IPS-18a (cell line): ENCODE measurements around the gene WNT9A.

Experiments
- H3K27ac ChIP-seq: one replicate; pipeline ENCODE4 v1.5.1; 2013; ENCODE audit warnings: low read length
- H3K27me3 ChIP-seq: one replicate; pipeline ENCODE4 v1.6.1; 2013; ENCODE audit warnings: mild to moderate bottlenecking, low read length; ENCODE audit not compliant: control insufficient read depth, insufficient read depth
- H3K36me3 ChIP-seq: one replicate; pipeline ENCODE4 v1.6.1; 2013; ENCODE audit warnings: low read depth, low read length; ENCODE audit not compliant: control insufficient read depth
- H3K4me1 ChIP-seq: one replicate; pipeline ENCODE4 v1.6.1; 2013; ENCODE audit warnings: low read depth, low read length; ENCODE audit not compliant: control insufficient read depth
- H3K4me3 ChIP-seq: one replicate; pipeline ENCODE4 v1.5.1; 2013; ENCODE audit warnings: low read length
- H3K9ac ChIP-seq: one replicate; pipeline ENCODE4 v1.6.1; 2013; ENCODE audit warnings: mild to moderate bottlenecking, low read length, moderate library complexity
- H3K9me3 ChIP-seq: one replicate; pipeline ENCODE4 v1.6.1; 2013; ENCODE audit warnings: low read depth, low read length; ENCODE audit not compliant: control insufficient read depth

WNT9A gene

DNA sequence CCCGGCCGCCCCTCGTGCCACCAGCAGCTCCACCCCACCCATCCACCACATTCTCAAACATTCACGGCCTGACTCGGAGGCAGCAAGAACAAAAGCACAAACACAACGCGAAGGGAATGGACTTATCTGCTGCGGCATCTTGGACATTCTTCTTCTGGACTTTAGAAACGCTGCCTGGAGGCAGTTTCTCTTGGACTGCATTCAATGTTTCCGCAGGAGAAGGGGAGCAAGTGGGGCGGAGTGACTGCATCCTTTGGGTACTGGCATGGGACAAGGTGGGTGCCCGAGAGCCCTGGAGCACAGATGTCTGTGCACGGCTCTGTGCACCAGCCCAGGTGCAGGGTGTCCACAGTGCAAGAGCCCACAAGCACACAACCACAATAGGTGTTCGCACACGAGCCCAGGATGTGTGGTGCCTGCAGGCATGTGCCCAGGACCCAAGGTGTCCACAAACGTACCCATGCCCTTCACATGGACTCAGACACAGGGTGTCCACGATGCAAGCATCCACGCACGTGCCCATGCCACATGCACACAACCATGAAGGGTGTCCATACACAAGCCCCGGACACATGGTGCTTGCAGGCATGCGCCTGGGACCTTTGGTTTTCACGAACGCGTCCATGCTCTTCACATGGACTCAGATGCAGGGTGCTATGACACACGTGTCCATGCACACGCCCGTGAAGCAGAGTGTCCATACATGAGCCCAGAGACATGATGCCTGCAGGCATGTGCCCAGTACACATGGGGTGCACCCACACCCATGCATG lies 53.6 kb downstream of the WNT9A start:
- no peak overlapping the region for H3K27ac ChIP-seq
- H3K4me3 ChIP-seq: no peak overlapping the region
- H3K4me1 ChIP-seq: no peaks in the 10 kb centered on the region
- H3K9me3 ChIP-seq: no peaks in the 10 kb centered on the region
- H3K27me3 ChIP-seq: no peaks in the 10 kb centered on the region
- H3K36me3 ChIP-seq: no peaks in the 10 kb centered on the region
- H3K9ac ChIP-seq: no peak overlapping the region

DNA sequence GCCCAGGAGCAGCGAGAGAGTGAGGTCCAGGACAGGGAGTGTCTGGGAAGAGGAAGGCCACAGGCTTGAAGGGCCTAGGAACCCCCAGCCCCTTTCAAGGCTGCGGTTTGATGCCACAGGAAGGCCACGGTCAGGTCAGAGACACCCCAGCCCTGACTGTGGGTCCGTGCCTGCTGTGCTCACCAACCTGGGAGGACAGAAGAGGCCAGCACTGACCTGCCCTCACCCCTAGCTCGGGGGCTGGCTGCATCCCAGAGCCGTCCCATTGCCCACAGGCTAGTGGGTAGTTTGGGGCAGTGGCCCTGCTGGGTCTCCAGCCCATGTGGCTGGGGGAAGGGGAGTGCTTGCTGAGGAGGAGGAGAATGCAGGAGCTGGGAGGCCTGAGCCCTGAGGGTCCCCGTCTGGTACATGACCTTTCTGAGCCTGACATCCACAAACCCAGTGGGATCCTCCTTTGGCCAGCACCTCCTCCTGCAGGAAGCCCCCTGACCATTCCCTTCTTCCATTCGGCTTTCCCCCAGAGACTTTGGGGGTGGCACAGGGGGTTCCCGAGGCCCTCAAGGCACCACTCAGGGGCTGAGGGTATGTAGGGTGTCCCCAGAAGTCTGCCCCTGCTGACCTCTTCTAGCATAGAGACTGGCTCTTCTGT lies 54.3 kb downstream of the WNT9A start:
- H3K27ac ChIP-seq: no peak overlapping the region
- no peaks in the 10 kb centered on the region for H3K36me3 ChIP-seq
- no peak overlapping the region for H3K9ac ChIP-seq
- no peak overlapping the region for H3K4me3 ChIP-seq
- no peaks in the 10 kb centered on the region for H3K4me1 ChIP-seq
- H3K9me3 ChIP-seq: no peaks in the 10 kb centered on the region
- H3K27me3 ChIP-seq: no peaks in the 10 kb centered on the region

DNA sequence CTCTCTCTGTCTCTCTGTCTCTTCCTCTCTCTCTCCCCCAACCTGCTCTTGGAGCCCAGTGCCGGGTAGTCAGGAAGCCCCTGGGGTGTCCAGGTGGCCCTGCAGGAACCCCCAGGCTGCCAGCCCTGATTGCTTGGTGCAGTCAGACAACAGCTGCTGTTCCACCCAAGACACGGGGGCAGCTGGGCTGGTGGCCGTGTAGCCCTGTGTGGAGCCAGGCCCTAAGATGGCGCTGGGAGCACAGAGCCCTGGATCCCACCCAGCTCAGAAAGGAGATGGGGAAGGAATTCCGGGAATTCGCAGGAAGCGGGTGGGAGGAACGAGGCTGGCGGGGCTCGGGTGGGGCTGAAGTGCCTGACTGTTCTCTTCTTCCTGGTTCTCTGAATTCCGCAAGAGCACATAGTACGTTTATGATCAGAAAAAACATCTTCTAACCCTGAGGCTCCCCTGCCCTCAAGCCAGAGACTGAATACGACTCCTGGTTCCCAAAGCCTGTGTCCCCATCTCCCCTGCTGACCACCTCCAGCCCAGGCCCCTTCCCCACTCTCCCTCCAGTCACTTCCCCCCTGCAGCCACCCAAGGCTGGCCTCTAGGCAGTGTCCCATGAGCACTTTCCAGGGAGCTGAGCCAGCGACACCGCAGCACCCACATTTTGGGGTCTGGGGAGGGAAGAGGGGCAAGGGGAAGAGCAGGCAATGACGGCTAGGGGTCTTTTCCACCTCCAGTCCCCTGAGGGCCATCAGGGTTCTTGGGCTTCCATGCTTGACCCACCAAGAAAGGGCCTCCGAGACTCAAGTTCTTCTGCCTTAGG lies 55.0 kb downstream of the WNT9A start:
- Histone ChIP-seq H3K27me3 (no peaks in the 10 kb centered on the region), H3K4me1 (no peaks in the 10 kb centered on the region), H3K36me3 (no peaks in the 10 kb centered on the region), H3K9me3 (no peaks in the 10 kb centered on the region), H3K9ac (no peak overlapping the region), H3K27ac (no peak overlapping the region), H3K4me3 (no peak overlapping the region)

DNA sequence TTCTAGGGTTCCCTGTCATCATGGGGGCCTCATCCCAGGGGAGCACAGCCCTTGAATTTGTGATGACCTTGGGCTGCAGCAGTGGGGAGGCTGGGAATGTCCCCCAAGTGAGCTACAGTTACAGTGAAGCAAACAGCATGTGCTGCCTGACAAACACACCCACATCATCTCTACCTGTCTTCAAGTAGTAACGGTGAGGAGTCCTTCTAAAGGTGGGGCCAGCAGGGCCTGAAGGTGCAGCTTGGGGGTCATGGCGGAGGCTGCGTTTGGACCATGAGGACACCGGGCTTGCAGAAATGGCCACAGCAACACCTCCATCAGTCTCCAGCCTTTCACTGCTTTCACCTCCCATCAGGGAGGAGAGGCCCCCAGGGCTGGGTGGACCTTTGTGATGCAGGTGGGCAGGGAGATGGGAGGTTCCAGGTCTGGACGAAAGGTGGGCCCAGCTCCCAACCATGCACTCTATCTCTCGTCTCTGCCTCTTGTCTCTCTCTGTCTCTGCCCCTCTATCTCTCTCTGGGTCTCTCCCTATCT lies 55.7 kb downstream of the WNT9A start:
- Histone ChIP-seq H3K9ac (no peak overlapping the region), H3K4me1 (no peaks in the 10 kb centered on the region), H3K4me3 (no peak overlapping the region), H3K27me3 (no peaks in the 10 kb centered on the region), H3K9me3 (no peaks in the 10 kb centered on the region), H3K27ac (no peak overlapping the region), H3K36me3 (no peaks in the 10 kb centered on the region)

DNA sequence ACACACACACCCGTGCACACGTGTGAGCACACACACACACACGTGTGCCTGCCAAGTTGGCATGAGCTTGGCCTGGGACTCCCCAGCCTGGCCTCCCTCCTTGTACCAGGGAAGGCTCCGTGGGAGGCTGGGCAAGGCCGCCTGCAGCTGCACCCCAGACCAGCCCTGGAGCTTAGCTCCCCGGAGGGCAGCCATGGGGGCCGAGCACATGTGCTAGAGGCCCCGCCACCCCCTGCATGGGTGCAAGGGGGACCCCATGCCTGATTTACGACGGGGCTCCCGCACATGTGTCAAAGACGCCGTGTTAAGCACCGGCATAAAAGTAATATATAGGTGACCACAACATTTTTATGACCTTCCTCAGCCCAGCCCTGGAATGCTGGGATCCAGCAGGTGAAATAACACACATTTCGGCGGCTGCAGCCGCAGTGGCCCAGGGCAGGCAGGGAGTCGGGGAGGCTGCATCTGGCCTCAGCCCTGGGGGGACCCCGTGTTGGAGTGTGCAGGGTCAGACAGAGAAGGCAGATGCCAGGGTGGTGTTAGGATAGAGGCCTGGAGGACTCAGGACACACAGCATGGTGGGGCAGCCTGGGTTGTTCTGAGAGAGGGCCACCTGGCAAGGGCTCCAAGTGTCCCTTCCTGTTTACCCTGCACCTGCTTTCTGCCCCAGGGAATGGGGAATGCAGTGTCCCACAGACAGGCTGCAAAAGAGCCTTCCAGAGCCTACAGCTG lies 56.3 kb downstream of the WNT9A start:
- no peak overlapping the region for H3K4me3 ChIP-seq
- H3K27me3 ChIP-seq: no peaks in the 10 kb centered on the region
- no peak overlapping the region for H3K27ac ChIP-seq
- no peaks in the 10 kb centered on the region for H3K36me3 ChIP-seq
- no peaks in the 10 kb centered on the region for H3K9me3 ChIP-seq
- H3K4me1 ChIP-seq: no peaks in the 10 kb centered on the region
- H3K9ac ChIP-seq: no peak overlapping the region

DNA sequence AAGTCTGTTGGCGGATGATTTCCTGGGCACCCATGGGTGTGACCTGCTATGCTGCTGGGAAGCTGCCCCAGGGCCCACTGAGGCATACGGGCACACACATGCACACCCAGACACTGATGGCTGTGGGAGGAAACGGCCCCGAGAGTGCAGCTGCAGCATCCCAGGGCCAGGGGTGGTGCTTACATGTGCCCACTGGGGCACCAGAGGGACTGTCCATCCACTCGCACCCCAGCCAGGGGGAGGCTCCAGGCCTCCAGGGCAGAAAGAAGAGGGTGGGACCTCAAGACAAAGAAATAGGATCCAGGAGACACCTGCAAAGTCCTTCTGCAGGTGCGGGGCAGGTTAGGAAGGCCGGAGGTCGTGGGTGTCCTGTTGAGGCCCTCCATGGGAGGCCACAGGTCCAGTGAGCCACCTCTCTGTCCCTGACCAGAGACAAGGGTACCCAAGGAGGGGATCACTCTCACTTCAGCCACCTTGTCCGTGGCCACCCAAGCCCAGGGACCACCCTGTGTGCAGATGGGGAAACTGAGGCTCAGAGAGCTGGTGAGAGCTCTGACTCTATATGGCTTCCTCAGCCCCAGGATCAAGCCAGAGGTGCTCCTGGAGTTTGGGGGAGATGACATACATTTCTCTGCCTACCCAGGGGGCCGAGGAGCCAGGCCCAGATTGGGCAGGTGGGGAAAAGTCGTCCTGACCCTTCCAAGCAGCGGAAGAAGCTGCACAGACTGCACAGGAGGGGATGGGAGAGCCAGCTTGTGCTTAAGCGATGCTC lies 57.1 kb downstream of the WNT9A start:
- Histone ChIP-seq H3K9me3 (no peaks in the 10 kb centered on the region), H3K9ac (no peak overlapping the region), H3K27me3 (no peaks in the 10 kb centered on the region), H3K36me3 (no peaks in the 10 kb centered on the region), H3K4me1 (no peaks in the 10 kb centered on the region), H3K27ac (no peak overlapping the region), H3K4me3 (no peak overlapping the region)

DNA sequence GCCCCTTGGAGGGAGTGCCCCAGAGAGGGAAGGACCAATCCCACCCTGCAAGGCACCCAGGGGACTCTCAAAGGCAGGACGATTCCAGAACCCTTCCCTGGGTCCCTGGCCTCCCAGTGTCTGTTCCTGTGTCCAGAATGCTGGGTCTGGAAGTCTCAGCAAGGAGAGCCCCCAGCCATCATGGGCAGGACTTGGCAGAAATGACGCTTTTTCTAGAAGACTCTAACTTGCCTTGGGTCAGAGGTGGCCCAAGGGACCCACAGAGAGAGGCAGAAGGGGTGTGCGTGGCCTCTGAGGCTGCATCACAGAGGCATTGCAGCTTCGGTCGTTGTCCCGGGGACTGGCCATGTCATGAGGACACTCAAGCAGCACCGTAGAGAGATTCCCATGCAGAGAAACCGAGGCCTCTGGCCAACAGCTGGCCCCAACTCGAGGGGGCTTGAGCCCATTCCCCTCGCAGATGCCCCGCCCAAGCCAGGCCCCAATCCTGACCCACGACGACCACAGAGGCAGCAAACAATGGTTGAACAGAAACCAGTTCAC lies 57.8 kb downstream of the WNT9A start:
- no peak overlapping the region for H3K4me3 ChIP-seq
- no peak overlapping the region for H3K27ac ChIP-seq
- no peaks in the 10 kb centered on the region for H3K4me1 ChIP-seq
- no peaks in the 10 kb centered on the region for H3K36me3 ChIP-seq
- H3K27me3 ChIP-seq: no peaks in the 10 kb centered on the region
- no peaks in the 10 kb centered on the region for H3K9me3 ChIP-seq
- H3K9ac ChIP-seq: no peak overlapping the region

DNA sequence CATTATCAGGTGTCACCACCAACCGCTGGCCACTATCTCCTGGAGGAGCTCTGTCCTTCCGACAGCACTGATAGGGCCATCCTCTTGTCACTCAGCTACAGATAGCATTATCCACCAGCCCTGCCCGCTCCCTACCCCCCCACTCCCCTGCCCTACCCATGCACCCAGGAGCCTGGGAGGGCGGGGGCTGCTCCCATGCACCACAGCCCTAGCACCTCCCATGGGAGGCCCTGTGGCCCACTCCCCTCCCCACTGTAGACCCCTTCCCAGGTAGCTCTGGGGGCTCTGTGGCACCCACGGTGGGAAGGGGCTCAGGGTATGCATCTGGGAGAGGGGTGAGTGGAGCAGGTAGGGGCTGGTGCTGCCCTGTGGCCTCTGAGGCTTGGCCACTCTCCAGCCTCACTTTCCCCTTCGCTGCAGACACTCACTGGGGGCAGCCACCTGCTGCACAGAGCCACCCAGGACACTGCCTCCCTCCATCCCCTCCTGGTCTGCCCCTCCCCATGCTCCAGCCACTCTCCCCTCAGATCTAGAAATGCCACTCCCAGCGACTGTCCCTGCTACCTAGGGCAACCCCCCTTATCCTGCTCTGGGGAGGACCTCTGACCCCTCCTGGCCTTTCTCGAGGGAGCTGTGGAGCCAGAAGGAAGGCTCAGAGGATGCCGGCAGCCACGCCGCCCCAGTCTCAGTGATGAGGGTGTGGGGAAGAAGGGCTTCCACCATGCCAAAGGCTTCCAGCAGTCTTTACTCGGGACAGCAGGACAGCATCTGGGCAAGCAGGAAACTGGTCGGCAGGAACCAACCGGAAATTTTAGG lies 58.5 kb downstream of the WNT9A start:
- Histone ChIP-seq H3K27ac (no peak overlapping the region), H3K4me1 (no peaks in the 10 kb centered on the region), H3K9ac (no peak overlapping the region)

DNA sequence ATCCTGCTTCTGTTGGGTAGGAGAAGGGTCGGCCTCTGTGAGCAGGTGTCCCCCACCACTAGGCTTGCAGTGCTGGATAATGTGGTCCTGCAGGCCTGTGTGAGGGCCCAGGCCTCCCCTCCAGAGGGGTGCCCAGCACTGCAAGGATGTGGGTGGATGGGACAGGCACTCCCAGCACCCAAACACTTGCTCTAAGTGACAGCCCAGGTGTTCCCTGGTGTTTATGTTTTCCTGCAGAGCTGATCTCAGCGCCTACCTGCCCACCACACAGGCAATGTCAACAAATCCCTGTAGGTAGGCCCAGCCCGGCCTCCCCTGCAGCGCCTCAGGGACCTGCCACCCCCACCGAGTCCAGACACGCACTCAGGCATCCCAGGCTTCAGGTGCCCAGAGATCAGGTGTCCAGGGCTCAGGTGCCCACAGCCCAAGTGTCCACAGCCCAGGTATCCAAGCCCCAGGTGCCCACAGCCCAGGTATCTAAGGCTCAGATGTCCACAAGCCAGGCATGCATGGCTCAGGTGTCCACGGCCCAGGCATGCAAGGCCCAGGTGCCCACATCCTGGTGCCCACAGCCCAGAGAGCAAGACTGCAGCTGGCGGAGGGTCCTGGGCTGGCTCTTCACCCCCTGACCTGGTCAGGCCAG lies 59.2 kb downstream of the WNT9A start:
- Histone ChIP-seq H3K27ac (no peak overlapping the region), H3K9ac (no peak overlapping the region), H3K27me3 (no peaks in the 10 kb centered on the region), H3K4me3 (no peak overlapping the region), H3K36me3 (no peaks in the 10 kb centered on the region), H3K9me3 (no peaks in the 10 kb centered on the region), H3K4me1 (no peaks in the 10 kb centered on the region)

More for the DNA sequence above, 58.5 kb downstream of the WNT9A start:
- Histone ChIP-seq H3K9me3 (no peaks in the 10 kb centered on the region), H3K27me3 (no peaks in the 10 kb centered on the region), H3K4me3 (no peak overlapping the region), H3K36me3 (no peaks in the 10 kb centered on the region)
